Measurements from ENCODE around the gene MRPL24.
A peak's percentile ranks its signal among the peaks of the same experiment; 100 is the strongest.
"Not testable (repeated sequence)": the region's sequence is repeated elsewhere in the genome, so short reads cannot be mapped to it uniquely, and the experiment has no call there.

The MRPL24 gene

DNA sequence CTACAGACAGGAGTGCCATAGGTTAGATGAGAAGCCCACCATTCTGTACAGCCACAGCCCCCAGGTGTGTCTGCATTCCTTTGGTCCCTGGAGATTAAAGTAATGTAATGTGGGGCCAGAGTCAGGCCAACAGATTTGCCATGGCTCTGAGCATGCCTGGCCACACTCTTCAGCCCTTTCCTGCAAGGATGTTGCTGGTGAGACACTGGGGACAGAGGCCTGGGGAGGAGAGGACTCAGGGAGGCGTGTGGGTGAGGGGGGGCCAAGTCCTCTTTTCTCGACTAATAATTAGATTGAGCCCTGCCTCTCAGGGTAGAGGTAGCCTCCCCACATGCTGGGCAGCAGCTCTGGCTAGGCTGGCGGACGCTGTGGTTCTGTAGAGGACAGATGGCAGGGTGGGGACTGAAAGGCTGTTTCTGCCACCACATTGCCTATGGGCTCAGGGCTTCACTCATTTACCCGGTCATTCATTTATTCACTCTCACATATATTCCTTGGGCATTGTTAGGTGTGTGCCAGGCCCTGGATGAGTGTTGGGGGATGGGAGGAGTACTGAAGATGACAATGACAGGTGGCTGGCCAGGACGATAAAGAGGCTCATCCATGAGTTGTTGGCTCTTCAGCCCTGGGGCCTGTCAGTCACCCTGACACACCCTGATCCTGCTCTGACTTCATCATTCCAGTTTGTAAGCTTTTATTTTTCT is 19.4 kb upstream of the MRPL24 start:
- DNase-seq (ENCODE audit: low spot score) = no peak

DNA sequence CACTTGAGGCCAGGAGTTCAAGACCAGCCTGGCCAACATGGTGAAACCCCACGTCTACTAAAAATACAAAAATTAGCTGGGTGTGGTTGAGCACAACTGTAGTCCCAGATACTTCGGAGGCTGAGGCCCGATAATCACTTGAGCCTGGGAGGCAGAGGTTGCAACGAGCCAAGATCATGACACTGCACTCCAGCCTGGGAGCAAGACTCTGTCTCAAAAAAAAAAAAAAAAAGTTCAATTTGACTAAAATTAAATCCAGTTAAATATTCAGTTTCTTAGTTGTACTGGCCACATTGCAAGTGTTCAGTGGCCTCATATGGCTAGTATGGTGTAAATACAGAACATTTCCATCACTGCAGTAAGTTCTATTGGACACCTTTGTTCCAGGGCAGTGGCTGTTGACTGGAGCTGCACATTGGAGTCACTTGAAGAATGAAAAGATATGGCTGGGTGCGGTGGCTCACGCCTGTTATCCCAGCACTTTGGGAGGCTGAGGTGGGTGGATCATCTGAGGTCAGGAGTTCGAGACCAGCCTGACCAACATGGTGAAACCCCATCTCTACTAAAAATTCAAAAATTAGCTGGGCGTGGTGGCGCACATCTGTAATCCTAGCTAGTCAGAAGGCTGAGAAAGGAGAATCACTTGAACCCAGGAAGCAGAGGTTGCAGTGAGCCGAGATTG is 16.8 kb upstream of the MRPL24 start:
- not testable (repeated sequence) for DNase-seq (ENCODE audit: low spot score)

DNA sequence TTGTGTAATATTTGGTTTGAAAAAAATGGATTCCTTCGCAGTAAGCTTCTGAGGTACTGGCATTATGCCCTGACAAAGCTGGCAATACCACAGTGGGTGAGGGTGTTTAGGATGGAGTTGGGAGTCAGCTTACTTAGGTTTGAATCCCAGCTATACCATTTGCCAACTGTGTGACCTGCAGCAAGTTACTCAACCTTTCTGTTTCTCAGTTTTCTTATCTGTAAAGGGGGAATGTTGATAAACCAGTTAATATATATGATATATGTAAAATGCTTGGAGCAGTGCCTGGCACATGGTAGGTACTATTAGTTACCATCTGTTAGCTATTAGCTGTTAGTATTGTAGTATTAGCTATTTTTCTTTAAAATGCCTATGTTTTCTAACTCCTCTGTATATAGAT is 15.5 kb upstream of the MRPL24 start:
- DNase-seq (ENCODE audit: low spot score) = no peak

DNA sequence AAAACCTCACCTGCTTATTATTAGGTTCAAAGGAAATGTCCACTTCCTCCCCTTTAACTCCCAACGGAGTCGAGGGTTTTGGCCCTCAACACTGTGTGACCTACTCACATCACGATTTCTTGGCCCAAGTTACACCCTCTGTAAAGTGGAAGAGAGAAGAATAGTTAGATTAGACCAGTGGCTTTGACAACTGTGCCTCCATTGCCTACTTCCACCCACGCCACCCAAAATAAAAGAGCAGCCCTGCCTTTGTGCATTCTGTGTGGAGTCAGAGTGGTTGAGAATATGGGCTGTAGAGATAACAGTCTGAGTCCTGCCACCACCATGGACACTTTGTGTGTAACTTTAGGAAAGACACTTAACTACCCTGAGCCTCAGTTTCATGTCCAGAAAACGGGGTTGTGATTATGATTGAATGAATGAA is 14.7 kb upstream of the MRPL24 start:
- no peak for DNase-seq (ENCODE audit: low spot score)

DNA sequence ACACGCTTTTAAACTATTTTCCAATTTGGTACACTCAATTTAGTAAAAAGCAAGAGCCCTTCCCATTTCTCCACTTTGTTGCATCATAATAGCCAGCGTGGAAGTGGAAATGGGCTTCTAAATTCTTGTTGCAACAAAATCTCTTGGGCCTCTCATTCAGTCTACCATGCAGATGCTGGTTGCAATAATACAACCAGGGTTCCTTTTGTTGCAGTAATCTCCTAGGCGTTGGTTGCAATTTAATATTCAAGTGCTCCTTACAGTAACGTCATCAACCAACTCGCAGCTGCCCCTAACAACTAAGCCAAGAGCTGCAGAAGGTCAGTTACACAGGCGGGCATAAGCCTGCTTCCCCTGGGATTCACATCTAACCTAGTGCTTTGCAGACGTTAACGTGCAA is 13.3 kb upstream of the MRPL24 start:
- DNase-seq (ENCODE audit: low spot score) = no peak

DNA sequence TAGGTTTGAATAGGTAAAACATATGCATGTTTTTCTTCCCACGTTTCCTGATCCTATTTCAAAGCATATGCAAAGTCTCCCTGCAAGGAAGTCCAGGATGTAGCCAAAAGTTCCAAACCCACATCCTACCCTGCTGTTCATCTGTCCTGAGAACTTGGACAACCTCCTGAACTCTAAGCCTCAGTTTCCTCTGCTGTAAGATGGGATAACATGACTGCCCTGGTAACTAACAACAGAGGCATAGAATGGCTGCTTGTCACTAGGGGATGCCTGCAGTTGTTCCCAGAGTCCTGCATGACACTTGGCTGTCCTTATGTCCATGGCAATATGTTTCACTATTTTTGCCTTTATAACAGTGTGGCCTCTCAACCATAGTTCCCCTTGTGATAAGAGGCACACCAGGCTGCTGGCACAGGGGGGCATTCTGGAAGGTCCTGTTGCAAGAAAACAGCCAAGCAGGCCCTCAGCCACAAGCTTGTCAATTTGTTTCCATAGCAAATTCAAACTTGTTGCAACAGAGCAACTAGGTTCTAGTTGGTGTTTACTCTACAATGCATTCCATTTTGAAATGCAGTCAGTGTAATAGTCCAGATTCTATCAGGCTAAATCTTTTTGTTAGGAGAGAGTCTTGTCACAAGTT is 12.1 kb upstream of the MRPL24 start:
- DNase-seq (ENCODE audit: low spot score) = no peak

DNA sequence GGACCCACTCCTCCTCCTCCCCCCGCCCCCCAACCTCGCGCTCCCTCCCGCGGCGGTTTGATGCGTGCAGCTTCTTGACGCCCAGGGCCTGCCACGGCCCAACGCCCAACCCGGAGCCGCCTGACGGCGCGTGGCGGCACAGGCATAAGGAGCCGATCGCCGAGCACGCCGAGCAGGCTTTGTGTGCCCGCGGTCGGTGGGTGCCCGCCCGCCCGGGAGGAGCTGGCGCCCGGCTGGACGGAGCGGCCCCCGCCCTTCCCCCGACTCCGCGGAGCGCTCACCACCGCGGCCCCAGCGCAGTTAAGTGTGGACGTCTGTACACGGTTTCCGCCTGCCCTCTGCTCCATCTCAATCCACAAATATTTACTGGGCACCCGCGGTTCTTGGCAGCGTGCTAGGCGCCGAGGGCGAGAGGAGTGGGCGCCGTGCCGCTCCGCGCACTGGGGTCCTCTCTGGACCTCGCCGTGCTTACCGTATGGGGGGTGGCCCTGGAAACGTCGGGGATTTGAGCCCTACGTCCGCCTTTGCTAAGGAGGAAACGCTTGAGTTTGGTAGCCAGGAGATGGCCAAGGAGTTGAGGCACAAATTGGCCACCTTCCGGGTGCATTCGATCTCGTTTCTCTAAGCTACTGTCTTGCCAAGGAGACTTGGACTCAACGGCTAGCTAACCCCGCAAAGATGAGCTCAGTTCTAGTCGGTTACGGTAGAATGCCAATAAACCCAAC is 11.0 kb upstream of the MRPL24 start:
- peak; percentile 91 for DNase-seq (ENCODE audit: low spot score)

DNA sequence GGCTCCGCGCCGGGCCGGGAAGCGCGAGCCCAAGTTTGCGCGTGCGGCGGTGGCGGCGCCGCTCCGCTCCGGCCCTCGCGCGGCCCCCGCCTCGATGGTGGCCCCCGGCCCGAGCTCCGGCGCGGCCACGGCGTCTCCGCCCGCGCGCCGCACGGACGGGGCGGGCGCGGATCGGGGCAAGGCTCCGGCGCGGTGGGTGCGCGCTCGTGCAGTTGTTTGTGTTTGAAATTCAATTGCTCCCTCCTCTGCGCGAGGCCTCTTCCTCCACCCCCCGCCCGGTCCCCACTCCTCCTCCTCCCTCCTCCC is 10.5 kb upstream of the MRPL24 start, which contains the start of gene HDGF:
Gene HDGF, minus strand, starts transcription at position 225 of the 306 bp plus-strand sequence. CDS start 246 bp downstream, outside the sequence.
- no peak for DNase-seq (ENCODE audit: low spot score)

DNA sequence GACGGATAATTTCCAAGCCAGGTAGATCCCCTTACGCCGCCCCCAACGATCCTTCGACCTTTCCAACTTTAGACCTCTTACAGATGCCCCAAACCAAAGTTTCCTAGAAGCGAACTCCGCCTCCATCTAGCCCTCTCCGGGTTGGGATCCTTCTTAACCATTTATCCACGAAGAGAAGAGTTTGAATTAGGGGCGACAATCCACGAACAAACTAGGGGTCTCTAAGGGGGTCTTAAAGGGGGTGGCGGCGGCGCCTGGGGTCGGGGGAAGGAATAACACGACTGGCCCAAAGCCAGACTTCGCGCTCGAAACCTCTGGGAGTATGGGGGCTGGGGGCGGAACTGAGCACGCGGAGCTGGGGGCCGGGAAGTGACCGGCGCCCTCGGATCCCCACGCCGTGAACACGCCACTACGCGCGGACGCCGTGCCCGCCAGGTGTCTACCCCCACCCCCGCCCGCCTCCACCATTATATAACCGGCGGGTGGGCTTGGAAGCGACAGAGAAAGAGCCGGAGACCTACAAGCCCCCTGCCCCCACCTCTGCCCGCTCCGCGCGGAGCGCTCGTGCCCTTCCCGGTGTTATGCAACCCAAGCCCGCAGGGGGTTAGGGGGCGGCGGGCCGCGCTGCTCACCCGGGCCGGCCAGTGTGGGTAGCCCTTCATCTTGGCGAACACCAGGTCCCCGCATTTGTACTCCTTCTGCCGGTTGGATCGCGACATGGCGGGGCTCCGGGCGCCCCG is 10.0 kb upstream of the MRPL24 start:
- DNase-seq (ENCODE audit: low spot score) = no peak

DNA sequence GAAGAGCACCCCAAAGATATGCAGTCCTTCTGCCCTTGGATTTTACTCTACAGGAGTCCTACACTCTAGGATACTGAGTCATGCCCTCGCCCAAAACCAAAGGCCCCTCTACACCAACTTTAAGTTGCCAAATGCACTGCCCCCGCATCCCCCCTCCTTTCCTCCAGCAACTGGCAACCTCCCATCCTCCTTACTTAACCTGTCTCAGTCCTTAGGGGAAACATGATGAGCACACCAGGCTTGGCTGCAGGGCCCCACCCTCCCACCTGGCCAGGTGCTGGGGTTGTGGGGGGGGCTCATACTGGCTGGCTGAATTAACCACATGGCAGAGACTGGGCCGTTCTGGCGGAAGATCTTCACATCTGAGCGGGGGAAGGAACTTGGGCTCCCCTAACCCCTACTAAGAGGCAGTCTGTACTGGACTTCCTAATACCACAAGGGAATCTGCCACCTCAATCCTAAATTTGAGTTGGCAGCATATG is 9.3 kb upstream of the MRPL24 start:
- peak; percentile 84 for DNase-seq (ENCODE audit: low spot score)

DNA sequence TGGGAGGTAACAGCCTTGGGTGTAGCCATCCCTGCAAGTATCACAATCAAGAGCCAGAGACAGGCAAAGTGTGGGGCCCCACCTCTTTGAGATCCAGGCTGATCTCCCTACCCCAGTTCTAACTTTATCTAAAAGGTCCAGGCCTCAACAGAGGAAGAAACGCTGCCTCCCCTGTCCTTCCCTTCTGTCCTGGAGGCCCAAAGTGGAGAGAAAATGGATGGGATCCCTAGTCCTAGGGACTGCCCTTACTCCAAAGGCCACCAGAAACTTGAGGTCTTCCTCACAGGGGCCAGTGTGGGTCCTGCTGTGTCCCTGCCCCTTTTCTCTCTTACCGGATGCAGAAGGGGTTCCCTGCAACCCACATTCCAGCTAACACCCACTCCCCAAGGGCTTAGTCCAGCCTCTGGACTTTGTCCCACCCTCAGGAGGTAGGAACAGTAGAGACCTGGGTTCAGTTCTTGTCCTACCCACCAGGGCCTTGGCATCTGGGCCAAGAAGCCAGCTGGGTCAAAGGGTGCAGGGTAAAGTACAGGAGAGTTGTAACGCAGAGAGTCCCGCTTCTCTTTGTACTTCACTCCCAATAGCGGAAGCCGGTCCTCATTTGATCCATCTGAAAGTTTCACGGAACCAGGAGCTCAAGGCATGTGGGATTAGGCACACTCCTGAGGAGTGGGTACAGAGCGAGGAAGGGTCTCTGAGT is 8.7 kb upstream of the MRPL24 start:
- DNase-seq (ENCODE audit: low spot score) = peak; percentile 59

DNA sequence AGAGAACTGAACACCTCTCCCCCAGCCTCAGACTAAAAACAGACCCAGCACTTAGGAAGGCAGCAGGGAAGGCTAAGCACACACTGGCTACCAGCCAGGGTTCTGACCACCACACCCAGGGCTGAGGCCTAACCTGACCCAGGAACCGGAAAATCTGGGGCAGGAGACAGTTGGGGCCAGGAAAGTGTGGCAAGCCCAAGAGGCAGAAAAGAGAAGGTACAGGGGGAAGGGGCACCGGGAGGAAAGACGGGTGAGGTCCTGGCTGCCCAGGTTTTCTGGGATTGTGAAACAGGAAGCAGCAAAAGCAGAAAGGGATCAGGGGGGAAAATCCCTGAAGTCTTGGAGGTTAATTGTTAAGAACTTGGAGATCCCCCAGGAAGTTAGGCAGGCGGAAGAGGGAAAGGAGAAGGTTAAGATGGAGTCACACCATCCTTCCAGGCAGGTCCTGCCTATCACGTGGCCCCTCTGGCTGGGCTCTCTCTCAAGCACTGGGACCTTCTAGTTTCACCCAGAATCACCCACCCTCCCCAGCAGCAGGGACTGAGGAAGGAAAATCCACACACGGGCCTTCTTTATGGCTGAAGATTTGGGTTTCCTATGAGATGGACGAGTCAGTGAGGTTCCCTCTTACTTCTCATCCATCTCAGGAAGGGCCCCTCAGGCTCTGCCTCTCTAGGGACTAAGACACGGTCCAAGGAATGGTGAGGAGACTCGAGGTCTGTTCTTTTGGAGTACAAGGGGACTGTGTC is 8.0 kb upstream of the MRPL24 start:
- DNase-seq (ENCODE audit: low spot score) = peak; percentile 55

DNA sequence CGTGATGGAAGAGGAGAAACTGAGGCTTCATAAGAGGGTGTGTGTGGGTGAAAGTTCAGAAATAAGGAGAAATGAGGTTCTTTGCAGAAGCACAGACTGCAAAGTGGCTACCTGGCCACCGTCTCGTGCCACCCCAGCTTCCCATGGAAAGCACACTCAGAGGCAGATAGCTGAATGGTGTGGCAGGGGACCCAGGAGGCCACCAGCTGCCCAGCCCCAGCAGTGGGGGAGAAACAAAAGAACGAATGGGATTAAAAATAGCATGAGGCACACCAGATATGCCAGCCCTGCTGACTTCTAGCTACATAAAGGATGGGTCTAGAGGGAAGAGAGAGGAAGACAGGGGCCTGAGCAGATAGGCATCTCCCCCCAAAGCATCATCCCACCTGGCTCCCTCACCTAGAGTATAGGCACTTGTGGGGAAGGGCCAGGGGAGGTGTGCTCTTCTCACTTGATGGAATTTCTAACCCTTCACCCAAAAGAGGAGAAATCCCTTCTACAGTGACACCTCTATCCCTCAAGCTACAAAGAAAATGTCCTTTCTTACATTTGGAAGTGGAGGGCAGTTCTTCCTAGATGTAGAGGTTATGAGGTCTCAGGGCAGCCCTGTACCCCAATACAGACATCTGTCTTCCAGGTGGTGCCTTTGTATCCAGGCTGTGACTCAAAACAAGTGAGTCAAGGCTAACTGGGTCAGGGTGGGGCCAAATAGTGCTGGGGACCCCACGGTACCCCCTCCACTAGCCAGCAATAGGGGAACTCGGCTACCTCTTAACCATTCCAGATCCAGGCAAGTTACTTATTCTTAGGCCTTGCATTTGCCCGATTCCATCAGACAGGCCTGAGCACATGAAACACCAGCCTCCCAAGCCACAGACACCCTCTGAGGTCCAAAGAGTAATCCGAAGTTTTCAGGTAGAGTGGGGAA is 7.1 kb upstream of the MRPL24 start:
- peak; percentile 70 for DNase-seq (ENCODE audit: low spot score)

DNA sequence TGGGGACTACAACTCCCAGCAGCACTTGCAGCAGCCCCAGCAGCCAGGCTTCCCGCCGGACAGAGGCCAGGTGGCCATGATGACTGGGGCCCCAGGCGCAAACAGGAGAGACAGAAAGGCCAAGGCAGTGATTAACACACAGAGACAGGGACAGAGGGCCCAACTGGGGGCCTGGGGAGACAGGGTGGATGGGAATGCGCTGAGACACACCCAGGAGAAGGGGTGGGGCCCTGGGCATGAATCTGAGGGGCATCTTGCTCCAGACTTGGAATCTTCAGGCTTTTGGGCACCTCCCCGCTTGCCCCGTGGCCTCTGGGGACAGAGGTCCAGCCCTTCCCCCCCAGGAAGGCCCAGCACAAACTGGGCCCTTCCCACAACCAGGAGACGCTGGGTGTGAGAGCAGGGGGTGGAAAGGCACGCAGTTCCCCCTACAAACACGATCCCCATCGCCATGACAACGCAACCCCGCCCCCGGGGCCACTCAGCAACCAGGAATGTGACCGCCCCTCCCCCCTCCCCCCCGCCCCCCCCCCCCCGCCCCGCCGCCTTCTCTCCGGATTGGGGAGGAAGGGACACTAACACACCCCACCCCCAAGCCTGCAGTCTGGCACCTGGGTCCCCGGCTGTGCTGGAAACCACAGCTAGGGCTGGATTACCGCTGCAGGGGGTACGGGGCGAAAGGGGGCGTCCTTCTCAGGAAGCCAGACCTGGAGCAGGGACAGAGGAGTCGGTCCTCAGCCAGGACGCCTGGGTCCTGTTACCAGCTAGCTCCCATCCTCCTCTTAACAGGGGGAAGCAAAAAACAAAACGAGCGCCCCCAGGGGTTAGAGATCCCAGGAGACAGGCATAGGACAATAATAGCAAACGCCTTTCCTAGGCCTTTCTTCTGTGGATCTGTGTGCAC is 6.1 kb upstream of the MRPL24 start:
- DNase-seq (ENCODE audit: low spot score) = peak; percentile 90

DNA sequence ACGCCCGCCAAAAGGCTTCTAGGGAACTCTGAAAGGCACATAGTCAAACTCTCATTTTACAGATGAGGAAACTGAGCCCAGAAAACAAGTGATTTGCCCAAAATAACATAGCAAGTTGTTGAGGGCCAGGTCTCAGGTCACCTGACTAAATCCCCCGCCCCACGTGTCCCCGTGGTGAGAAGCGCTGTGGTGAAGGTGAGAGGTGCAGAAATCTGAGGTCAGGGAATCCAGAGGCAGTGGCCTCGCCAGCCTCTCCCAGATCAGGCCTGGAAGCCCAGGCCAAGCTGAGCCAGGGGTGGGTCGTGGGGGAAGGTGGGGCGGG is 5.5 kb upstream of the MRPL24 start:
- DNase-seq (ENCODE audit: low spot score) = no peak

DNA sequence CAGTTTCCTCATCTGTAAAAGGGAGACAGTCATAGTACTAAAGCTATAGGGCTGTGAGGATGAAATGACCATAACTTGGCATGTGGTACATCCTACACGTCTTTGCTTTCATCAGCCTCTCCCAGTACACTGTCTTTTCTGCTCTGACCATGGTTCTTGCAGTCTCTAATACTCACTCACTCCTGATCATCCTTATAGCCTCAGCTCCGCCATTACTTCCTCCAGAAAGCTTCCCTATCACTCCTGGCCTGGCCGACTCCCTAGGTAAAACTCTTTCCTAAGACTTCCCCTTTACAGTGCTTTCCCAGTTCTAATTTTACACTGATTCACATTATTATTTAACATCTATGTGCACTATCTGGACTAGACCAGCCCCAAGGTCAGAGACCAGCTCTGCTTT is 5.0 kb upstream of the MRPL24 start:
- no peak for DNase-seq (ENCODE audit: low spot score)

DNA sequence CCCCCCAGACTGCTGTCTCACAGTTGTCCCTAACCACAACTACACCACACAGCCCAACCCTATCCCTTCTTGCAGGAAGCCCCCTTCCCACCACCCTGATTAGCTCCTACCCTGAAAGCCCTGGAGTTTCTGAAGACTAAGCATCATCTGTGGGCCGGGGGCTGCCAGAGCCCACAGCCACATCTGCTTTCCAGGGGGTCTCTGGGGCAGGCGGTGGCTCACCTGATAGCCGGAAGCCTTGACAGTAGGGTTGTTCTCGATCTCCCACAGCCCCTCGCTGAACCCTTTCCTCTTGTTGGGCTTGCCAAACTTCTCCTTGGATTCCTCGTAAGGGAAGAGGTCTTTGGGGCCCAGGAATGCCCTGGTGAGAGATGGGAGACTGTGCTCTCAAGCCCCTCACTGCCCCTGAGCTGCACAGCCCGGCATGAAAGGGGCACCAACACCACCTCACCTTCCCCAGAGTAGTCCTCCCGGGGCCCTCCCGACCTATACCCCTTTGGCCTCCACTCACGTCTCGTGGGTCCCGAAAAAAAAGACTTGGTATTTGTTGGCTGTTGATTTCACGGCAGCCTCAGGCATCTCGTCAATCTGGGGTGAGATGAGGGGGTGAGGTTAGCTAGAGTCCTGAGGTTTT is 4.0 kb upstream of the MRPL24 start:
- DNase-seq (ENCODE audit: low spot score) = no peak

DNA sequence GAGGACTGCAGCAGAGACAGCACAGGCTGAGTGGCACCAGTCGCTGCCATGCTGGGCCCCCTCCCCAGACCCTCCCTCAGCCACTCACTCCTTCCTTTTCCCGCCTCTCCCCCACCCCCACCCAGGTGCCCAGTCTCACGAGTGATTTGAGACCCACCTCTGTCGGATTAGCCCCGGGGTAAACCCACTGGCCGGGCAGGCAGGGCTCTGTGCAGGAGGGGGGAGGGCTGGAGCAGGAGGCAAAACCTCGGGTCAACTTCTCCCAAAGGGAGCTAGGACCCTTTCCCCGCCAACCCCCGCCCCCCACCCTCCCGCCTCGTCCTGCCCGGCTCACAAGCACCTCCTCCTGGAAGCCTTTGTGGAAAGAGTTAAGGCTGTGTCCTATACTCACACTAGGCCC is 3.5 kb upstream of the MRPL24 start:
- DNase-seq (ENCODE audit: low spot score) = no peak
